Gastrocnemius medialis (tissue), 4 donors: ENCODE data around the gene GPR153.

Experiments used
- POLR2A ChIP-seq, 2 donors: fragments of 450-650 bp; IDR thresholded peaks; one replicate each; pipeline ENCODE4 v1.6.1; 2017; ENCODE audit warnings: antibody characterized with exemption in 2 of 2, mild to moderate bottlenecking in 2 of 2, moderate library complexity in 2 of 2
- TF ChIP-seq, protein P1 (sequence below), 5 experiments: fragments of 450-650 bp in 3 of 5; fragments of 200-600 bp in 2 of 5; sonication (generic) in 2 of 5; IDR thresholded peaks in 4 of 5; conservative IDR thresholded peaks in 1 of 5; 1 replicate in 4 of 5; 2 replicates in 1 of 5; pipeline ENCODE4 v1.5.1; 2016 to 2019; ENCODE audit warnings: antibody characterized with exemption in 5 of 5, mild to moderate bottlenecking in 3 of 5, moderate library complexity in 3 of 5

DNA sequence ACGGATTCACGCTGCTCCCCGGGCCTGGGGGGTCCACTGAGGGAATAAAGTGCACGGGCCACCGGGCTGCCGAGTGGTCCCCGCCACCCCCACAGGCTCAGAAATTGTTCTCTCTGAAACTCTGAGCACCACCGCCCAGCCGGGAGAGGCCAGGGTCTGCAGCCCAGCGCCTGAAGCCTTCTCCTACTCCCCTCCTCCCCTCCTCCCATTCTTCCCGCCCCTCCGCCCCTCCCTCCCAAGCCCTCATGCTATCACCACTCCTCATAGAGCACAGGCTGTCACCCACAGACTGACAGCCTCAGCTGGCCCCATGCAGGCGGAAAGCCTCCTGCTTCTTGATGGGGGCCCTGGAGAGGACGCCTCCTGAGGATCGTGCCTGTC is 707 bp upstream of the GPR153 start:
- TF ChIP-seq, protein P1, sequence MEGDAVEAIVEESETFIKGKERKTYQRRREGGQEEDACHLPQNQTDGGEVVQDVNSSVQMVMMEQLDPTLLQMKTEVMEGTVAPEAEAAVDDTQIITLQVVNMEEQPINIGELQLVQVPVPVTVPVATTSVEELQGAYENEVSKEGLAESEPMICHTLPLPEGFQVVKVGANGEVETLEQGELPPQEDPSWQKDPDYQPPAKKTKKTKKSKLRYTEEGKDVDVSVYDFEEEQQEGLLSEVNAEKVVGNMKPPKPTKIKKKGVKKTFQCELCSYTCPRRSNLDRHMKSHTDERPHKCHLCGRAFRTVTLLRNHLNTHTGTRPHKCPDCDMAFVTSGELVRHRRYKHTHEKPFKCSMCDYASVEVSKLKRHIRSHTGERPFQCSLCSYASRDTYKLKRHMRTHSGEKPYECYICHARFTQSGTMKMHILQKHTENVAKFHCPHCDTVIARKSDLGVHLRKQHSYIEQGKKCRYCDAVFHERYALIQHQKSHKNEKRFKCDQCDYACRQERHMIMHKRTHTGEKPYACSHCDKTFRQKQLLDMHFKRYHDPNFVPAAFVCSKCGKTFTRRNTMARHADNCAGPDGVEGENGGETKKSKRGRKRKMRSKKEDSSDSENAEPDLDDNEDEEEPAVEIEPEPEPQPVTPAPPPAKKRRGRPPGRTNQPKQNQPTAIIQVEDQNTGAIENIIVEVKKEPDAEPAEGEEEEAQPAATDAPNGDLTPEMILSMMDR (IDR thresholded peaks at IDR 0.05 in 4 of 5, conservative IDR thresholded peaks at IDR 0.05 in 1 of 5): no peak
- no peak for TF ChIP-seq POLR2A (IDR thresholded peaks at IDR 0.05)
